OCI-LY1 (cell line): ENCODE measurements around the gene APEX1.
A peak's percentile ranks its signal among the peaks of the same experiment; 100 is the strongest.

Experiments
- H2AFZ ChIP-seq: fragments of 200-600 bp; sonication (generic), shearing (Covaris generic); 2 replicates; pipeline ENCODE4 v1.6.0; 2014; ENCODE audit warnings: antibody characterized with exemption, mild to moderate bottlenecking, low read length
- H3F3A ChIP-seq: fragments of 200-600 bp; sonication (generic), shearing (Covaris generic); 2 replicates; pipeline ENCODE4 v1.6.0; 2014; ENCODE audit warnings: mild to moderate bottlenecking, antibody characterized with exemption, low read length, moderate library complexity; ENCODE audit not compliant: insufficient read depth
- H3K27ac ChIP-seq: fragments of 200-600 bp; sonication (generic); 2 replicates; pipeline ENCODE4 v1.5.1; 2014; ENCODE audit warnings: low read length, mixed run types, mild to moderate bottlenecking, low read depth; ENCODE audit not compliant: poor library complexity, severe bottlenecking
- H3K27me3 ChIP-seq: fragments of 200-600 bp; sonication (generic); 2 replicates; pipeline ENCODE4 v1.6.0; 2014; ENCODE audit warnings: antibody characterized with exemption, mild to moderate bottlenecking, low read length, moderate library complexity; ENCODE audit not compliant: insufficient read depth
- H3K36me3 ChIP-seq: fragments of 200-600 bp; sonication (generic); 2 replicates; pipeline ENCODE4 v1.6.1; 2014; ENCODE audit warnings: mild to moderate bottlenecking, antibody characterized with exemption, low read length, moderate library complexity, mixed read lengths; ENCODE audit not compliant: insufficient read depth
- H3K4me1 ChIP-seq: fragments of 200-600 bp; sonication (generic); 2 replicates; pipeline ENCODE4 v1.5.1; 2014; ENCODE audit warnings: mild to moderate bottlenecking, low read length, moderate library complexity; ENCODE audit not compliant: insufficient read depth, severe bottlenecking
- H3K4me2 ChIP-seq: fragments of 200-600 bp; sonication (generic), shearing (Covaris generic); 2 replicates; pipeline ENCODE4 v1.6.1; 2014; ENCODE audit warnings: low read length
- H3K4me3 ChIP-seq: fragments of 200-600 bp; sonication (generic); 2 replicates; pipeline ENCODE4 v1.5.1; 2014; ENCODE audit warnings: low read length, low read depth, mild to moderate bottlenecking, mixed read lengths; ENCODE audit not compliant: poor library complexity, severe bottlenecking
- H3K79me2 ChIP-seq: fragments of 200-600 bp; shearing (Covaris generic); 2 replicates; pipeline ENCODE4 v1.6.1; 2016; ENCODE audit warnings: mixed run types, low read length, mixed read lengths; ENCODE audit not compliant: insufficient read depth
- H3K9ac ChIP-seq: fragments of 200-600 bp; sonication (generic), shearing (Covaris generic); 2 replicates; pipeline ENCODE4 v1.6.1; 2014; ENCODE audit warnings: mild to moderate bottlenecking, low read length, mixed read lengths
- H3K9me2 ChIP-seq: fragments of 200-600 bp; sonication (generic), shearing (Covaris generic); 2 replicates; pipeline ENCODE4 v1.6.1; 2014; ENCODE audit warnings: low read depth, mild to moderate bottlenecking, low read length, mixed read lengths
- H3K9me3 ChIP-seq: fragments of 200-600 bp; shearing (Covaris generic); 2 replicates; pipeline ENCODE4 v1.6.1; 2014; ENCODE audit warnings: low read length, mixed read lengths
- H4K20me1 ChIP-seq: fragments of 200-600 bp; sonication (generic), shearing (Covaris generic); 2 replicates; pipeline ENCODE4 v1.6.0; 2016; ENCODE audit warnings: mild to moderate bottlenecking, low read length; ENCODE audit not compliant: insufficient read depth
- CTCF ChIP-seq: fragments of 200-600 bp; sonication (generic), shearing (Covaris generic); IDR thresholded peaks from 2 replicates; pipeline ENCODE4 v1.5.1; 2017; ENCODE audit warnings: mild to moderate bottlenecking, antibody characterized with exemption, low read length, moderate library complexity, mixed read lengths
- EZH2 ChIP-seq: fragments of 200-600 bp; sonication (generic), shearing (Covaris generic); IDR thresholded peaks from 2 replicates; pipeline ENCODE4 v1.8.0; 2017; ENCODE audit warnings: borderline replicate concordance, mixed run types, mild to moderate bottlenecking, antibody characterized with exemption, low read length, moderate library complexity, mixed read lengths

APEX1 gene

GRCh38 chr14:20412876-20413743 lies 41.9 kb upstream of the APEX1 start, which contains the start of gene TEP1:
TEP1 (minus strand) TSS chr14:20413501; CDS start chr14:20408439, 5,062 bp downstream.
- Histone ChIP-seq H3K4me2 (peak within 1 kb of the TSS; percentile 87), H3K4me3 (peak within 1 kb of the TSS; percentile 96), H3K9me3 (no peaks in the 10 kb centered on the region), H3F3A (no peaks in the 10 kb centered on the region), H3K9me2 (no peaks in the 10 kb centered on the region), H3K36me3 (peaks cover 2% of the 10 kb centered on the region; the same call in 1 of the 2 replicates), H2AFZ (peak within 1 kb of the TSS; percentile 72), H3K9ac (peak within 1 kb of the TSS; percentile 89), H3K4me1 (peaks cover 20% of the 10 kb centered on the region), H4K20me1 (no peaks in the 10 kb centered on the region), H3K27ac (peak within 1 kb of the TSS; percentile 60), H3K27me3 (no peaks in the 10 kb centered on the region), H3K79me2 (no peaks in the 10 kb centered on the region)
- TF ChIP-seq CTCF (no peak), EZH2 (no peak)

GRCh38 chr14:20413744-20414082 lies 41.3 kb upstream of the APEX1 start:
- no peaks in the 10 kb centered on the region for H3K79me2 ChIP-seq
- peak overlapping the region; percentile 87 for H3K4me2 ChIP-seq
- no peaks in the 10 kb centered on the region for H3K27me3 ChIP-seq
- peaks cover 20% of the 10 kb centered on the region for H3K4me1 ChIP-seq
- no peak for TF ChIP-seq EZH2
- no peak for TF ChIP-seq CTCF
- H3K9ac ChIP-seq, result peak overlapping the region; percentile 89
- H3K4me3 ChIP-seq, result peak overlapping the region; percentile 96
- H3K9me2 ChIP-seq, result no peaks in the 10 kb centered on the region
- peak overlapping the region; percentile 72 for H2AFZ ChIP-seq
- H3K36me3 ChIP-seq, result no peaks in the 10 kb centered on the region
- H3F3A ChIP-seq, result no peaks in the 10 kb centered on the region
- H4K20me1 ChIP-seq, result no peaks in the 10 kb centered on the region
- H3K9me3 ChIP-seq, result no peaks in the 10 kb centered on the region
- H3K27ac ChIP-seq, result no peak overlapping the region

DNA sequence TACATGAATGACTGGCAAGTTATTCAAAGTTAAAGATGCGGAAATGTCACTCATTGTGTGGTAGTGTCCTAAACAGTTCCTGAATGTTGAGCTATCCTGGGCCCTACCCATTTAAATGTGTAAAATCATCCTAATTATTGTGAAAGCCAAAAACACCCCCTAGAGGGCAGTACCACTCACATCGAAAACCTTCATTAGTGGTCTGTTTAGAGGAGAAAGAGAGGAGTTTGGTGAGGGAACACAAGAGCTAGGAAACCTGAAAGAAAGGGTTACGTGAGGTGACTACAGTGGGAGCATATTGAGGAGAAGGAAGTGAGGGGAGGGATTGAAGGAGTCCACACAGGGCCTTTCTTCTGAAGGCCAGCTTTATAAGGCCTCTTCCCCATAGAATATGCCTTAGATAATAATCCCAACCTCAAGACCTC lies 39.2 kb upstream of the APEX1 start:
- H3K9me3 ChIP-seq, result no peaks in the 10 kb centered on the region
- TF ChIP-seq EZH2, result no peak
- peak; percentile 75 for TF ChIP-seq CTCF
- H3K4me3 ChIP-seq, result no peak overlapping the region
- no peaks in the 10 kb centered on the region for H3K79me2 ChIP-seq
- no peak overlapping the region for H3K9ac ChIP-seq
- H3K27ac ChIP-seq, result no peak overlapping the region
- no peaks in the 10 kb centered on the region for H3K9me2 ChIP-seq
- no peaks in the 10 kb centered on the region for H3K27me3 ChIP-seq
- H3K4me1 ChIP-seq, result peaks cover 20% of the 10 kb centered on the region
- no peaks in the 10 kb centered on the region for H3F3A ChIP-seq
- H4K20me1 ChIP-seq, result no peaks in the 10 kb centered on the region
- H3K4me2 ChIP-seq, result no peak overlapping the region; the same call in 1 of the 2 replicates
- H2AFZ ChIP-seq, result no peak overlapping the region
- no peaks in the 10 kb centered on the region for H3K36me3 ChIP-seq
